Panc1 (cell line): ENCODE results near the gene CDK6.

Experiments
- CTCF ChIP-seq: fragments of 450-650 bp; IDR thresholded peaks from 2 replicates; pipeline ENCODE4 v1.5.1; 2017; ENCODE audit warnings: mild to moderate bottlenecking
- REST ChIP-seq, 2 experiments: IDR thresholded peaks; 2 replicates each; pipeline ENCODE4 v1.6.1; 2011 to 2012; ENCODE audit warnings: low read depth in 2 of 2, control low read depth in 1 of 2, low read length in 1 of 2, mild to moderate bottlenecking in 1 of 2, moderate library complexity in 1 of 2; ENCODE audit not compliant: insufficient read depth in 1 of 2

GRCh38 chr7:92854501-92855238 is 18.3 kb upstream of the CDK6 start:
- TF ChIP-seq CTCF (no peak), REST (IDR thresholded peaks at IDR 0.05; ENCODE audit: insufficient read depth in 1 of 2, low read depth in 2 of 2, low read length in 1 of 2) (no peak)
